ENCODE measurements around the gene MTNR1B.

The MTNR1B gene

DNA sequence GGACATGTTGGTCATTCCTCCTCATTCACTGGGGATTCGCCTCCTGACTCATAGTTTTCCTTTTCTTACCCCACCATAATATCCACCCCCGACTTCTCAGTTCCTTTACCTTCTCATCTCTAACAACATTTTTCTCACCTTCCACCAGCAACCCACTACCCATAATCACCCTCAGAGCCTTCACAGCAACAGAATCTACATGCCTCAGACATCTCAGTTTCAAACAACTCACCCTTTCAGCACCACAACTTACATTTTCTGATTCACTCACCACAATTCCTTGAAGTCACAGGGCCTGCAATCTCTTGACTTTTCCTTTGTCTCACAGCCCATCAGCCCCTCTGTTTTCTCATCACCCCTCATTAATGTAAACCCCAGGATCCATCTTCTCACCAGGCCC lies 2.3 kb upstream of the MTNR1B start:
- no peaks in the 10 kb centered on the region for H3K36me3 ChIP-seq
- no peak overlapping the region for H3K4me3 ChIP-seq (ENCODE audit: low read depth, low read length)
- no peaks in the 10 kb centered on the region for H3K9me3 ChIP-seq (ENCODE audit: severe bottlenecking)
- no peak for DNase-seq
- no peaks in the 10 kb centered on the region for H3K27me3 ChIP-seq (ENCODE audit: insufficient read depth, low read depth, severe bottlenecking)
- no peak overlapping the region for H3K27ac ChIP-seq
- TF ChIP-seq, protein P1, sequence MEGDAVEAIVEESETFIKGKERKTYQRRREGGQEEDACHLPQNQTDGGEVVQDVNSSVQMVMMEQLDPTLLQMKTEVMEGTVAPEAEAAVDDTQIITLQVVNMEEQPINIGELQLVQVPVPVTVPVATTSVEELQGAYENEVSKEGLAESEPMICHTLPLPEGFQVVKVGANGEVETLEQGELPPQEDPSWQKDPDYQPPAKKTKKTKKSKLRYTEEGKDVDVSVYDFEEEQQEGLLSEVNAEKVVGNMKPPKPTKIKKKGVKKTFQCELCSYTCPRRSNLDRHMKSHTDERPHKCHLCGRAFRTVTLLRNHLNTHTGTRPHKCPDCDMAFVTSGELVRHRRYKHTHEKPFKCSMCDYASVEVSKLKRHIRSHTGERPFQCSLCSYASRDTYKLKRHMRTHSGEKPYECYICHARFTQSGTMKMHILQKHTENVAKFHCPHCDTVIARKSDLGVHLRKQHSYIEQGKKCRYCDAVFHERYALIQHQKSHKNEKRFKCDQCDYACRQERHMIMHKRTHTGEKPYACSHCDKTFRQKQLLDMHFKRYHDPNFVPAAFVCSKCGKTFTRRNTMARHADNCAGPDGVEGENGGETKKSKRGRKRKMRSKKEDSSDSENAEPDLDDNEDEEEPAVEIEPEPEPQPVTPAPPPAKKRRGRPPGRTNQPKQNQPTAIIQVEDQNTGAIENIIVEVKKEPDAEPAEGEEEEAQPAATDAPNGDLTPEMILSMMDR (IDR thresholded peaks at IDR 0.05; ENCODE audit: low read depth, low read length), result no peak

DNA sequence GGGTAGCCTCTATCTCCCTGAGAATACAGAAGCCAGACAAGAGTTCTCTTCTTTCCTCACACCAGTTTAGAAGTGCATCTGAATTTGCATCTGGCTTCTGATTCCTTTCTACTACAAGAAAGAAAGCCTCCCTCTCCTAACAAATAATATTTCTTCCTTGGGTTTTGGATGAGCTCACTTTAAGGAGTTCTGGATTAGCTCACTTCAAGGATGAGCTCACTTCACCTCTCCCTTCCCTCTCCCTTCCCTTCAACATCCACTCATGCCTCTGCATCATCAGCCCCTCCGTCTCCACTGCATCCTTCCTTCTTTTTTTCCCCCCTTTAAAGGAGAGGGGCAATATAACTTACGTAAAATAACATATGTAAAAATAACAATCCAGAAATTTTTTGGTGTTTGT lies 1.6 kb upstream of the MTNR1B start:
- Histone ChIP-seq H3K9me3 (ENCODE audit: severe bottlenecking) (no peaks in the 10 kb centered on the region), H3K27ac (no peak overlapping the region), H3K36me3 (no peaks in the 10 kb centered on the region), H3K27me3 (ENCODE audit: insufficient read depth, low read depth, severe bottlenecking) (no peaks in the 10 kb centered on the region), H3K4me3 (ENCODE audit: low read depth, low read length) (no peak overlapping the region)
- DNase-seq, result no peak
- TF ChIP-seq, protein P1 (IDR thresholded peaks at IDR 0.05; ENCODE audit: low read depth, low read length), result no peak

DNA sequence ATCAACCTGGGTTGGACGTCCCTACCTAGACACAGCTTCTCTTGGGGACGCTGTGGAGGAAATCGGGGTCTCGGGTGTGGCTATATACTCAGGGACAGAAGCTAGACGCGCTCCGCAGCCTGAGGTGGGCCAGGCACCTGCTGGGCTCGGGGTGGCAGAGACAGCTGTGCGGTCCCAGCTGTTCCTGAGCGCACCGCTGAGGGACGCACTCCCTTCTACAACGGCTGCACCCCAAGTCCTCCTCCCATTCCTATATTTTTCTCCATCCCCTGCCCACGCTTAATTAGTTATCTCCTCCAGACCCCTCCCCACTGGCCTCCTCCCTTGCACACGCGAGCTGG lies 188 bp upstream of the MTNR1B start:
- H3K4me3 ChIP-seq (ENCODE audit: low read depth, low read length), result no peak overlapping the region
- TF ChIP-seq, protein P1 (IDR thresholded peaks at IDR 0.05; ENCODE audit: low read depth, low read length), result no peak
- no peaks in the 10 kb centered on the region for H3K9me3 ChIP-seq (ENCODE audit: severe bottlenecking)
- DNase-seq, result no peak
- no peak overlapping the region for H3K27ac ChIP-seq
- H3K27me3 ChIP-seq (ENCODE audit: insufficient read depth, low read depth, severe bottlenecking), result no peaks in the 10 kb centered on the region
- no peaks in the 10 kb centered on the region for H3K36me3 ChIP-seq

DNA sequence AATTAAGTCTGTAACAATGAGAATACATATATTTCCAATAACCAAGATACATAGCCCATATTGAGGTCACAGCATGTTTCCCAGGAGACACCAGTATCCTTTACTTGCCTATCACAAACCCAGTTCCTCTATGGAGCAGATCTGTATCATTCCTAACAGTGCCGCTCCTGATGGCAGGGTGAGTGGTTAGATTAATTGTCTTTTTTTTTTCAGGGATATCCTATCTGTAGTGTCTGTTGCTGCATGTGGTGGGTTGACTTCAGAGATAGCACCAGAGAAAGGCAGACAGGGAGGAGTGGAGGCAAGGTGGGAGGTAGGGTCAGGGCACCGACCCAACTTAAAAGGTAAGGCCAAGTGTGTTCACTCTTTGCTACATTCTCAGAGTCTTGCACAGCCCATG lies 2.8 kb downstream of the MTNR1B start:
- Histone ChIP-seq H3K4me3 (ENCODE audit: low read depth, low read length) (no peak overlapping the region), H3K9me3 (ENCODE audit: severe bottlenecking) (no peaks in the 10 kb centered on the region), H3K27me3 (ENCODE audit: insufficient read depth, low read depth, severe bottlenecking) (no peaks in the 10 kb centered on the region), H3K36me3 (no peaks in the 10 kb centered on the region), H3K27ac (no peak overlapping the region)
- no peak for DNase-seq
- TF ChIP-seq, protein P1 (IDR thresholded peaks at IDR 0.05; ENCODE audit: low read depth, low read length), result no peak

DNA sequence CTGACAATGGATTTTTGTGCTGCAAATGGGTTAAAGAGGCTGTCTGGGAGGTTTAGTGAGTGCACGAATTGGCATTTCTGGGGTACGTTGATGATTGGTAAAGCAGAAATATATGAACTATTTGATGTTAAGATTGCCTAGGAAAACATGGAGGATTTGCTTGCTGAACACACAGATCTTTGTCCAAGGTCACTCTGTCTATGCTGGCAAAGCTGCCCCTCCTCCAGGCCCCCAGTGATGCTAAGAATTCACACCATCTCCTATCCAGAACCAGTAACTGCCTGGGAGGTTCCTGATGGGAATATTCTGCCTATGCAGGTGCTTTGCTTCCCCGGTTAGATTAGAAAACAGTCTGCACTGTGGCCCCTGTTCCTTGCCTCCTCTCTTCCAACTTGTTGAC lies 5.8 kb downstream of the MTNR1B start:
- Histone ChIP-seq H3K36me3 (no peaks in the 10 kb centered on the region), H3K9me3 (ENCODE audit: severe bottlenecking) (no peaks in the 10 kb centered on the region), H3K27me3 (ENCODE audit: insufficient read depth, low read depth, severe bottlenecking) (no peaks in the 10 kb centered on the region), H3K27ac (no peak overlapping the region), H3K4me3 (ENCODE audit: low read depth, low read length) (no peak overlapping the region)
- TF ChIP-seq, protein P1 (IDR thresholded peaks at IDR 0.05; ENCODE audit: low read depth, low read length), result no peak
- DNase-seq, result no peak

DNA sequence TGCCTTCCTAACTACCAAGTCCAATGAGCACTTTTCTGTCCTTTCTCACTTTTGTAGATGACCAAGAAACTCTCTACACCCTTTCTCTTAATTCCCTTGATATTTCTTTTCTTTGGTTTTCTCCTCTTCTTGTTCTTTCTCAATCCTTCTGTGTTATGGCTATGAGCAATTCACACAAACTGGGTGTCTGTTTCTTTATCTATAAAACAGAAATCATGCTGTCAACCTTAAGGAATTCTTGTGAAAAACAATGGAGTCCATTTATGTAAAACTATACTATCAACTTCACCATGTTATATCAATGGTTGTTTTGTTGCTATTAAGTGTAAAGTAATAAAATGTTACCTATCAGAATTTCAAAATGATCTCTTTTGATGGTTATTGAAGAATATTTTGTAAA lies 7.2 kb downstream of the MTNR1B start:
- TF ChIP-seq, protein P1 (IDR thresholded peaks at IDR 0.05; ENCODE audit: low read depth, low read length), result no peak

More for the DNA sequence above, 7.2 kb downstream of the MTNR1B start:
- H3K36me3 ChIP-seq, result no peaks in the 10 kb centered on the region
- no peaks in the 10 kb centered on the region for H3K9me3 ChIP-seq (ENCODE audit: severe bottlenecking)
- H3K27ac ChIP-seq, result no peak overlapping the region
- H3K4me3 ChIP-seq (ENCODE audit: low read depth, low read length), result no peak overlapping the region
- no peaks in the 10 kb centered on the region for H3K27me3 ChIP-seq (ENCODE audit: insufficient read depth, low read depth, severe bottlenecking)
- no peak for DNase-seq
